Neural crest cell (in vitro differentiated cells): ENCODE data around the gene CDH1. TPM values are rescaled to one million over a fixed set of nuclear protein-coding genes. Genes with fewer than 3 reads are reported as not detected.
"Not testable (repeated sequence)": the region's sequence is repeated elsewhere in the genome, so short reads cannot be mapped to it uniquely, and the experiment has no call there.

ENCODE experiments used
- DNase-seq: peaks from one replicate; pipeline ENCODE4 v3.0.0; 2021; ENCODE audit warnings: low read depth, mixed read lengths, low spot score
- H3K27ac Mint-ChIP-seq: one replicate; pipeline ENCODE4 v1.8.0; 2021; ENCODE audit warnings: mild to moderate bottlenecking, mixed read lengths; ENCODE audit not compliant: unreplicated experiment
- H3K27me3 Mint-ChIP-seq: 2 replicates; pipeline ENCODE4 v1.8.0; 2021; ENCODE audit warnings: low read depth, mild to moderate bottlenecking, mixed read lengths
- H3K36me3 Mint-ChIP-seq: 2 replicates; pipeline ENCODE4 v1.8.0; 2021; ENCODE audit warnings: low read depth, mild to moderate bottlenecking, mixed read lengths
- H3K4me1 Mint-ChIP-seq: 2 replicates; pipeline ENCODE4 v1.8.0; 2021; ENCODE audit warnings: mixed read lengths
- H3K4me3 Mint-ChIP-seq: one replicate; pipeline ENCODE4 v1.8.0; 2021; ENCODE audit warnings: mild to moderate bottlenecking, mixed read lengths
- H3K9me3 Mint-ChIP-seq: 2 replicates; pipeline ENCODE4 v1.8.0; 2021; ENCODE audit warnings: mixed read lengths
- CTCF ChIP-seq: fragments of 200-600 bp; sonication (generic); conservative IDR thresholded peaks from 2 replicates; pipeline ENCODE4 v1.5.0; 2021; ENCODE audit warnings: antibody characterized with exemption, mild to moderate bottlenecking
- total RNA-seq: library from RNA; stranded (reverse); gene quantifications from 2 replicates; pipeline ENCODE4 v1.2.1, GENCODE V29; 2021

Gene CDH1
- total RNA-seq, 1 donor from 2014 or later: 1.1 TPM

GRCh38 chr16:68711421-68712139 lies 25.5 kb upstream of the CDH1 start:
- H3K27ac Mint-ChIP-seq: peak overlapping the region; percentile 94
- H3K27me3 Mint-ChIP-seq: no peaks in the 10 kb centered on the region
- H3K9me3 Mint-ChIP-seq: no peaks in the 10 kb centered on the region
- H3K36me3 Mint-ChIP-seq: no peaks in the 10 kb centered on the region
- H3K4me1 Mint-ChIP-seq: peaks cover 27% of the 10 kb centered on the region
- no peak overlapping the region for H3K4me3 Mint-ChIP-seq
- DNase-seq: no peak
- no peak for TF ChIP-seq CTCF

GRCh38 chr16:68713361-68713760 lies 23.7 kb upstream of the CDH1 start:
- TF ChIP-seq CTCF: no peak
- DNase-seq: no peak
- no peaks in the 10 kb centered on the region for H3K36me3 Mint-ChIP-seq
- no peaks in the 10 kb centered on the region for H3K9me3 Mint-ChIP-seq
- no peak overlapping the region for H3K4me3 Mint-ChIP-seq
- H3K4me1 Mint-ChIP-seq: peaks cover 22% of the 10 kb centered on the region
- no peak overlapping the region for H3K27ac Mint-ChIP-seq
- no peaks in the 10 kb centered on the region for H3K27me3 Mint-ChIP-seq

- Mint-ChIP-seq H3K9me3 (no peaks in the 10 kb centered on the region), H3K36me3 (no peaks in the 10 kb centered on the region), H3K27me3 (no peaks in the 10 kb centered on the region), H3K4me3 (no peak overlapping the region), H3K27ac (peak overlapping the region; percentile 63), H3K4me1 (peaks cover 22% of the 10 kb centered on the region)
- no peak for TF ChIP-seq CTCF
- no peak for DNase-seq
Observed at GRCh38 chr16:68715471-68715870, 21.6 kb upstream of the CDH1 start.

GRCh38 chr16:68716516-68716915 lies 20.6 kb upstream of the CDH1 start:
- not testable (repeated sequence) for H3K9me3 Mint-ChIP-seq, H3K27me3 Mint-ChIP-seq, H3K36me3 Mint-ChIP-seq, DNase-seq, H3K4me3 Mint-ChIP-seq, H3K27ac Mint-ChIP-seq
- H3K4me1 Mint-ChIP-seq: peaks cover 22% of the 10 kb centered on the region

- Mint-ChIP-seq H3K4me3 (no peak overlapping the region), H3K27me3 (no peaks in the 10 kb centered on the region), H3K9me3 (no peaks in the 10 kb centered on the region), H3K36me3 (no peaks in the 10 kb centered on the region), H3K27ac (no peak overlapping the region), H3K4me1 (peaks cover 22% of the 10 kb centered on the region)
- no peak for TF ChIP-seq CTCF
- no peak for DNase-seq
Observed at GRCh38 chr16:68717684-68718083, 19.4 kb upstream of the CDH1 start.

- no peaks in the 10 kb centered on the region for H3K36me3 Mint-ChIP-seq
- no peaks in the 10 kb centered on the region for H3K9me3 Mint-ChIP-seq
- H3K4me1 Mint-ChIP-seq: peaks cover 14% of the 10 kb centered on the region
- DNase-seq: no peak
- no peaks in the 10 kb centered on the region for H3K27me3 Mint-ChIP-seq
- no peak overlapping the region for H3K27ac Mint-ChIP-seq
- TF ChIP-seq CTCF: no peak
- H3K4me3 Mint-ChIP-seq: no peak overlapping the region
Observed at GRCh38 chr16:68718590-68718989, 18.5 kb upstream of the CDH1 start.
